GM19193 (cell line): ENCODE data around the gene ZNF335.

Experiments used
- POLR2A ChIP-seq: IDR thresholded peaks from 4 replicates; pipeline ENCODE4 v1.6.1; 2011; ENCODE audit not compliant: insufficient read depth, insufficient read length; ENCODE audit errors: extremely low read depth

Gene ZNF335

DNA sequence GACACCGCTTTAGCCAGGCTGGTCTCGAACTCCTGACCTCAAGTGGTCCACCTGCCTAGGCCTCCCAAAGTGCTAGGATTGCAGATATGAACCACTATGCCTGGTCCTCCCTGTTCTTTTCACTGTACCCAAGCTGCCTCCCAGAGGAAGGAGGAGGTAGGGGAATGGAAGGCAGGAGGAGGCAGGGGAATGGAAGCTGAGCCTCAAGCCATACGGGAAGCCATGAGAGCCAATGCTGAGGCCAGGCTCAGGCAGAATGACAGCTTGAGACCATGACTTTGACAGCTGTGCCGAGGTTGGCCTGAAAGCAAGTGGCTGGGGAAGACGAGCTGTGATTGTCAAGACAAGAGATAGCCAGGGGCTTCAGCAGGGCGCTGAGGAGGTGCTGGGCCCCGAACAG, 13.6 kb upstream of the ZNF335 start:
- no peak for TF ChIP-seq POLR2A

DNA sequence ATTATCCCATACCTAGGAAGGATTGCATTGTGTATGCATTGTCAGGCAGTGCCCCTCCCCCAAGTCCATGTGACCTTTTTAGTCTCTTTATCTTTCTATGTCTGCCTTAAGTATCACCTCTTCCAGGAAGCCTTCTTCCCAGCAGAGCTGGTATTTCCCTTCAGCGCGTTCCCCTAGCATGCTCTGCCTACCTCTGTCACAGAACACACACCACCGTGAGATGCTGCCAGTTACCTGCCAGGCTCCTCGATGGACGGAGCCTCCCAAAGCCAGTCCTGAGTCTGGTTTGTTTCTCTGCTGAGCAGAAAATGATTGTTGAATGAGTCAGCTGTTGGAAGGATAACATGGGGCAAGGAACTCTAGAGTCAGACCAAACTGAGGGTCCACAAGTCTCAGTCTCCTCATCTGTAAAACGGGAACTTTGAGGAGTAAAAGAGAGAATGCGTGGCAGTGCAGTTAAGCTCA, 11.3 kb upstream of the ZNF335 start:
- no peak for TF ChIP-seq POLR2A

DNA sequence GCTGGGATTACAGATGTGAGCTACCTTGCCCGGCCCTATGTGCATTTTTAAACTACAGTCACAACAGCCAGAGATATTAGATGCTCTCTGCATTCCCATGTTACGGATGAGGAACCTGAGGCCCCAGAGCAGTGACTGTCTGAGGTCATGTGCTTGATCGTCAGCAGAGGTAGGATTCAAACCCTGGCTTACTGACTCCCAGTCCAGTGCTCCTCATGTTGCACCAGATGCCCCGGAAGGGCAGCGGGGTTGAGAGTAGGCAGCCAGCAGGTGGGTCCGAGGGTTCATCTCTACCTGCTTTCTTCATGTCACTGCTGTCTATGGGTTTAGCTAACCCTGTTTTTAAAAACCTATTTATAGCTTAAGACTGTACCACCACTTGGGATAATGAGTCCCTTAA, 9.3 kb upstream of the ZNF335 start:
- no peak for TF ChIP-seq POLR2A

DNA sequence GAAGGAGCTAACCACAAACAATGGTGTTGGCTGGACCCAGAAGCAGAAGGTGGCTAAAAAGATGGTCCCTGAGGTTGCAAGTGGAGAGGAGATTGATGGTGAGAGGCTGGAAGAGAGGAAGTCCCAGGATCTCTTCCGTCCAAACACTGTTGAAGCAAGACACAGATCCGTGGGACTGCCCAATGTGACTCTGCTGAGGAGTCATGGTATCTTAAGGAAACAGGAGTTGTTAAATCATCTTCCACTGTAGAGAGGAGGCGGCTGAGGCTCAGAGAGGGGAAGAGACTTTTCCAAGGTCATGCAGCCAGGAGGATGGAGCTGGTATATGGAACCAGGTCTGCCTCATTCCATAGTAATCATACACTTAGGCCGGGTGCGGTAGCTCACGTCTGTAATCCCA, 4.1 kb upstream of the ZNF335 start:
- TF ChIP-seq POLR2A: no peak

DNA sequence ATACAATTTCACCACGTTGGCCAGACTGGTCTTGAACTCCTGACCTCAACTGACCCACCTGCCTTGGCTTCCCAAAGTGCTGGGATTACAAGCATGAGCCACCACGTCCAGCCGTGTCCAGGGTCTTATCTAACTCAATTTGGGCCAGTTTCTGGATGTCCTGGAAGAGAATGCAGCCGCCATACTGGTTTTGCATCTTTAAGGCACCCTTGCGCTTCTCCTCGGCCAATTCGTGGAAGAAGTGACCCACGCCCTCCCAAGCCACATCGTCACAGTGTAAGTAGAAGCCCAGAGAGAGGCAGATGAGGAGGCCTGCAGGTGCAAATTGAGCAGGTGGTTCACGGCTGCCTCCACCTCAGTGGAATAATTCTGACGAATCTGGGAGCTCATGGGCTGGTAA, 3.7 kb upstream of the ZNF335 start:
- TF ChIP-seq POLR2A: no peak

DNA sequence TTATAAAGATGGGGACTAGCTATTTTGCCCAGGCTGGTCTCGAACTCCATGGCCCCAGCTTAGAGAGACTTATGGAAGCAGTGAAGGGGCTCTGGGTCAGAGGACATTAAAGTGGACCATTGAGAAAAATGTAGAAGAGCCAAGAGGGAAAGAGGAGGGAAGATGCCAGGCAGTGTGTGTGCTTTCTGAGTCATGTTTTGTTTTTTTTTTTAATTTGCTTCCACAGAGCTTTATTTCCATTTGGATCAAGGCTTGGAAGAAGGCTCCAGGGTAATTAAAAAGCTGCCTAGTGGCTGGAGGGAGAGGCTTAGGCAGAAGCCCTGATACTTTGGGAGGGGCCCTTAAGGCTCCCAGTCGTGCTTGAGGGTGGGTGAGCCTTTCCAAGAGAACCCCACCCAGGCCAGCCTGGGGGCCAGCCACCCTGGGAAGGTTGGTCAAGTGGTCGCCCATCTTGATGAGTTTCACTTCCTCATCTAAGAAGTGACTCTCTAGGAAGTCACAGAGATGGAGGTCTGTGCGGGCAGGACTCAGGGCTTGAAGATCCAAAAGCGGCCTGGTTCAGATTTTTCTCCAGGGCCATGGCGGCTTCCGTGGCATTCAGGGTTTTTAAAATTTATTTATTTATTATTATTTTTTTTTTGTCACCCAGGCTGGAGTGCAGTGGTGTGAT, 3.0 kb upstream of the ZNF335 start:
- no peak for TF ChIP-seq POLR2A

DNA sequence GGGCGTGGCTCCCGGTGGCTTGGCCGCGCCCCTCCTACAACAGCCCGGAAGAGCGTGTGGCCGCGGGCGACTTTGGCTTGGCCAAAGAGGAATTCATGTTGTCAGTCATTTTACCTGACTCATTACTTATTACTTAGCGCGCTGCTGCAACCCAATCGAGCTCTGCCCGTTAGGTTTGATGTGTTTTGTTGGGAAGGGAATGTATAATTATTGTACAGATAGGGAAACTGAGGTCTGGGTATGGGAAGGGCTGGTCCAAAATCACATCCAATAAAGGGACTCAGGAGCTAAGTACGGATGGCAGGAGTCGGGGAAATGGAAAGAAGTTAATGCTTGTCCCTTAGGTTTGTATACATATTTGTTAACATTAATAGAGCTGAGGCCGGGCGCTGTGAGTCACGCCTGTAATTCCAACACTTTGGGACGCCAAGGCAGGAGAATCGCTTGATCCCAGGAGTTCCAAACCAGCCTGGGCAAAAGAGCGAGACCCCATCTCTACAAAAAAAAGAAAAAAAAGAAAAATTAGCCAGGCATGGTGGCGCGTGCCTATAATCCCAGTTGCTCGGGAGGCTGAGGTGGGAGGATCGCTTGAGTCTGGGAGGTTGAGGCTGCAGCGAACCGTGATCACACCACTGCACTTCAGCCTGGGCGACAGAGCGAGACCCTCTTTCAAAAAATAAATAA, 639 bp upstream of the ZNF335 start:
- TF ChIP-seq POLR2A: peak; percentile 61

DNA sequence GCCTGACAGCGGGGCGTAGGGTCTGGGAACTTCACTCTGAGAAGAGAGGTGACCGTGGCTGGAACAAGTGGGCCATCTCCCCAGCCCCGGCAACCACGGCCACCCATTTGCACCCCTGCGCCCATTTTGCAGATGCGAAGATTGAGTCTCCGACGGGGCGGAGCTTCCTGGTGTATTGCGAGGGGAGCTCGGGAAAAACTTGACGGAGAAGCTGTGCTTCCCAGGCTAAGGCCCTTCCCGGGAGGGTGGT, 653 bp downstream of the ZNF335 start:
- TF ChIP-seq POLR2A: peak; percentile 43

DNA sequence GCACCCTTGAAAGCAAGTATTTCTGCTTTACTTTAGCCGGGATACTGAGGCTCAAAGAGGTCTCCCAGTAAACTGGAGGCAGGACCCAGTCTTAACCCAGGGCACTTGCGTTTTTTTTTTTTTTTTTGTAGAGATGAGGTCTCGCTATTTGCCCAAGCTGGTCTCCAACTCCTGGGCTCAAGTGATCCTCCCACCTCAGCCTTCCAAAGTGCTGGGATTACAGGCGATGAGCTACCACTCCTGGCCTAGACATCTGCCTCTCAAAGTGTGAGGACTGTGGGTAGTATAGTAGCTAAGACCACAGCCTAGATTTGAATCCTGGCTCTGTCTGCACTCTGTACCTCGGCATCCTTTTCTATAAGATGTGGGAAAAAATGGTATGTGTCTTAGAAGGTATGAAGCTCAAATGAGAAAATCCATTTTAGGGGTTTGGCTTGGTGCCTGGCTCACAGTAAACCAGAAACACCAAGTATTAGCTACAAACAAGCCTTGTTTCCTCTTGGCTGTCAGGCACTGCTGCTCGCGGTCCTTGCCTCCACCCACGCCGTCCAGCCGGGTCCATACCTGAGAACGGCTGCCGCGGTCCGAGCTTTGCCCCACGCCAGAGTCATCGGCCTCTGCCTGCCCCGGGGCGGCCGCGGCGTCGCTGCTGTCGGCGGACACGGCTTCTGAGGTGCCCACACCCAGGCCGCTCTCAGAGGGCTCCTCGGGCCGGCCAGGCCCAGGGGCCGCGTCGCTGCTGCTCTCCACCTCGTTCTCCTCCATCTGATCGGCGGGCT, 1.2 kb downstream of the ZNF335 start:
- TF ChIP-seq POLR2A: no peak

DNA sequence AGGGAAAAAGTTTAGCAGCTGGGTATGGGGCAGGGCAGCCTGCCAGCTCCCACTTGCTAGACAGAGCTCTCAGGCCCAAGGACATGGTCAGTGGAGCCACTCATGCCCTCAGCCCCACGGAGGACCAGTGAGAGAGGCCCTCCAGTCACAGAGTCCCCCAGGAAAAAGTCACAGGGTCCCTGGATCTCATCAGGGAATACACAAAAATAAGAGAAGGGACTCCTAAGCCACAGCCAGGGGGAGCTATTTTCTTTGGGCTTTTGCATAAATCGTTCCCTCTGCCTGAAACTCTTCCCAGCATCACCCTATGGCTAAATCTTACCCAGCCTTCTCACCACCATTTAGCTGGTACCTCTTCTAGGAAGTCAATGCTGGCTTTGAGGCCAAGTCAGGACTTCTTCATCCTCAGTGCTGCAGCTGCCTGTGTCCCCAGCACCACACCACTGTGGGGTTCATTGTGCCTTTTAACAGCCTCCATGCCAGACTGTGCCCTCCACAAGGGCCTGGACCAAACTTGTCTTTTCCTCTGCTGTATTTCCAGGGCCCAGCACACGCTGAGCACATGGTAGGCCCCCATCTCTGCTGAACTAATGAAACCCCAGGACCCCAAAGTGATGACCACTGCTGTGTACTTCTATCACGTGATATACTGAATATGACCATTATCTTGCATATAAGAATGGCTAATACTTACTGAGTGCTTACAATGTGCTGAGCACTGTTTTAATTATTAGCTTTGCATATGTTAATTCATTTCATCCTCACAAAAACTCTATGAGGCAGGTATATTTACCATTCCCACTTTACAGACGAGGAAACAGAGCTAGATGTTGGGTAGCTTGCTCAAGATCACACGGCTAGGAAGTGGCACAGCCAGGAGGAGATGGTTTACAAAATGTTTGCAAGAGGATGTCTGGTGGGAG, 2.0 kb downstream of the ZNF335 start:
- TF ChIP-seq POLR2A: no peak

DNA sequence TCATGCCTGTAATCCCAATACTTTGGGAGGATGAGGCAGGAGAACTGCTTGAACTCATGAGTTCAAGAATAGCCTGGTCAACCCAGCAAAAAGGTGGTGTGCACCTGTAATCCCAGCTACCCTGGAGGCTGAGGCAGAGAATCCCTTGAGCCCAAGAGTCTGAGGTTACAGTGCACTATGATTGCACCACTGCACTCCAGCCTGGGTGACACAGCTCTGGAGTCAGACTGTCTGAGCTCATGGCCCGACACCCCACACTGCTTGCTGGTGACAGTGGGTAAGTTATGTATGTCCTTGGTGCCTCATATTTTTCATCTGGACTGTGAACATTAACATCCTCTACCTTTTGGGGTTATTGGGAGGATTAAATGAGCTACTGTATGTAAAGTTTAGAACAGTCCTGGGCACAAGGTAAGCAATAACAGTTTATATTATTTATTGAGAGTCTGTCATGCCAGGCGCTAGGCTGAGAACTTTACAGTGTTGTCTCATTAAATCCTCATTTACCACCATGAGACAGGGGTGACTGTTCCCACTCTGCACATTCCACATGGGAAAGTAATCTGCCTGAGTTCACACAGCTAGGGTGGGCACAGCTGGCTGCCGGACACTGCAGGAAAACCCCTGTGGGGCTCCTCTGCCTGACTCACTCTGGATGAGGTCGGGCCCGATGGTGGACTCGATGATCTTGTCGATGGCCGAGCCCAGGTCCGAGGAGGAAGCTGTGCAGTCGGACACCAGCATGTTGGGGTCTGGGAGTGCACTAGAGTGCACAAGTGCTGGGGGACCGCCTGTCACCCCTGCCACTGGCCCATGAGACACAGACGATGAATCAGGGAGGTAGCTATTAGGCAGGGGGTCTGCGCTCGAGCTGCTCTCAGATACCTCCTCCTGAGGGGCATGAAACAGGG, 2.9 kb downstream of the ZNF335 start:
- no peak for TF ChIP-seq POLR2A

DNA sequence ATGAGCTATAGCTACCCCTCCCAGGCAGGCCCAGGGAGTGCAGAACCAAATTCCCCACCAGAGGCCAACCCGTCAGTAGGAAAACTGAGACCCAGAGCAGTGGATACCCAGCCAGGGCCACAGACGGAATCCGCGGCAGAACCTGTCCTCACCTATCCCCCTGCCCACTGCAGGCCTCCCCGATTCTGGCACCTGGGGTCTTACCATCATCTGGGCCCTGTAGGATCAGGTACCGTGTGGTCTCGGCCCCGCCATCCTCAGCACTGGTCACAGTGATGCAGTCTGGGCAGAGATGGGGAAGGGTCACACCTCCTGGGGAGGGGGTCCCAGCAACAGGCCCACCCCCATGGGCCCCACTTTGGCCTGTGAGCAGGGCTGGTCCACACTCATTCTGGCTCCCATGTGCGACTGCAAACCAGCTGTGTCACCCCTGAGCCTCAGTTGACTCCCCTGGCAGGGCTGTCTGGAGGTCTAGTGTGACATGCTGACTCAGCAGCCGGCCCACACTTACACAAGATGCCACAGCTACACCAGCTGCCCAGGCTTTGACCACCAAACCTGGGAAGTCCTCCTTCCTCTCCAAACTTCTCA, 3.8 kb downstream of the ZNF335 start:
- no peak for TF ChIP-seq POLR2A

DNA sequence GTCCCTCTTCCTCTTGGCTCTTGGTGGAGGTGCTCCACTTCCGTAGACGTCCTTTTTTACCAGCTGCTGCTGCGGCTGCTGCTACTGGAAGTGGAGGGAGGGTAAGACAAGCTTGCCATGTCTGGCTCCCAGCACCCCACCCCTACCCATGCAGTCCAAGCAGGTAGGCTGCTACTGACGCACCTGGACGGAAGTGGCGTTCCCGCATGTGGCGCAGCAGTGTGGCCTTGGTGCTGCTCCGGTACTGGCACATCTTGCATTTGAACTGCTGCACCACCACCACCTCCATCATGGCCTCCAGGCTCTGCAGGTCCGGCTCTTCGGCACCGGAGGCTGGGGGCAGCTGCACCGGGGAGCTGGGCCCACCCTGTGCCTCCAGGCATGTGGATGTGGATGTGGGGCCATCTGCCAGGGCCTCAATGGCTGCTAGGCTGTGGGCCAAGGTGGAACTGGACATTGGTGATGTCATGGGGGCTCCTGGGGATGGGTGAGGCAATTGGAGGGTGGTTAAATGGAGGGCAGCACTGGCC, 4.4 kb downstream of the ZNF335 start:
- TF ChIP-seq POLR2A: no peak
